Measurements from ENCODE around the gene KANTR.

DNA sequence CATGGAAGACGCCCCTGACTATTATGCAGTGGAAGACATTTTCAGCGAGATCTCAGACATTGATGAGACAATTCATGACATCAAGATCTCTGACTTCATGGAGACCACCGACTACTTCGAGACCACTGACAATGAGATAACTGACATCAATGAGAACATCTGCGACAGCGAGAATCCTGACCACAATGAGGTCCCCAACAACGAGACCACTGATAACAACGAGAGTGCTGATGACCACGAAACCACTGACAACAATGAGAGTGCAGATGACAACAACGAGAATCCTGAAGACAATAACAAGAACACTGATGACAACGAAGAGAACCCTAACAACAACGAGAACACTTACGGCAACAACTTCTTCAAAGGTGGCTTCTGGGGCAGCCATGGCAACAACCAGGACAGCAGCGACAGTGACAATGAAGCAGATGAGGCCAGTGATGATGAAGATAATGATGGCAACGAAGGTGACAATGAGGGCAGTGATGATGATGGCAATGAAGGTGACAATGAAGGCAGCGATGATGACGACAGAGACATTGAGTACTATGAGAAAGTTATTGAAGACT is 8.2 kb upstream of the KANTR start:
- TF ChIP-seq TAF1 (IDR thresholded peaks at IDR 0.05; ENCODE audit: low read depth, low read length) (no peak), POLR2AphosphoS5 (IDR thresholded peaks at IDR 0.05; ENCODE audit: low read depth, low read length) (no peak; the same call in 1 of the 2 replicates), SPI1 (IDR thresholded peaks at IDR 0.05; ENCODE audit: low read depth, low read length) (no peak)
